Measurements from ENCODE around the gene CDC25B. TPM values are rescaled to one million over a fixed set of nuclear protein-coding genes. Genes with fewer than 3 reads are reported as not detected.

The CDC25B gene
- total and polyA plus RNA-seq, 2 of the 13 experiments (the other 11 are each of a cell fraction or from before 2014, with no cell fraction given) = 14.5 to 19.4 TPM

- TF ChIP-seq TCF7L2 (IDR thresholded peaks at IDR 0.05; ENCODE audit: low read depth, low read length) (no peak), ZBTB34 (CRISPR knock-in tag; IDR thresholded peaks at IDR 0.05) (no peak; the same call in 1 of the 2 replicates), POLR2AphosphoS5 (IDR thresholded peaks at IDR 0.05; ENCODE audit: low read depth, low read length) (no peak), EP300 (IDR thresholded peaks at IDR 0.05; ENCODE audit: low read depth in 2 of 2, low read length in 2 of 2) (no peak), EP300 (CRISPR knock-in tag; IDR thresholded peaks at IDR 0.05; ENCODE audit: borderline replicate concordance) (no peak), U2AF1 (optimal IDR thresholded peaks at IDR 0.05; ENCODE audit: low read depth, low read length) (no peak), ZNF512B (CRISPR knock-in tag; IDR thresholded peaks at IDR 0.05; ENCODE audit: borderline replicate concordance) (no peak), AGO1 (IDR thresholded peaks at IDR 0.05; ENCODE audit: low read depth, low read length, poor library complexity, severe bottlenecking) (peak; percentile 9), ZNF431 (CRISPR knock-in tag; IDR thresholded peaks at IDR 0.05; ENCODE audit: borderline replicate concordance, low read depth) (0 out of 2 replicates have a peak, but pooled peaks have one; percentile 45), ZNF160 (CRISPR knock-in tag; IDR thresholded peaks at IDR 0.05) (no peak), FOXP4 (CRISPR knock-in tag; IDR thresholded peaks at IDR 0.05) (no peak), KLF11 (CRISPR knock-in tag; IDR thresholded peaks at IDR 0.05) (no peak), ZNF225 (CRISPR knock-in tag; IDR thresholded peaks at IDR 0.05) (no peak), ZSCAN5A (CRISPR knock-in tag; IDR thresholded peaks at IDR 0.05; ENCODE audit: borderline replicate concordance) (no peak), SKI (IDR thresholded peaks at IDR 0.05; ENCODE audit: partially characterized antibody) (no peak), ZNF251 (CRISPR knock-in tag; IDR thresholded peaks at IDR 0.05) (no peak), THYN1 (CRISPR knock-in tag; IDR thresholded peaks at IDR 0.05; ENCODE audit: borderline replicate concordance, low read depth) (no peak), SALL1 (CRISPR knock-in tag; IDR thresholded peaks at IDR 0.05) (peak; percentile 67), ATAD3A (CRISPR knock-in tag; IDR thresholded peaks at IDR 0.05) (no peak), ARHGAP35 (CRISPR knock-in tag; IDR thresholded peaks at IDR 0.05; ENCODE audit: borderline replicate concordance) (0 out of 2 replicates have a peak, but pooled peaks have one; percentile 59)
These were observed 10.6 kb upstream of the CDC25B start (continued) for GRCh38 chr20:3785240-3786125.

Measured in HepG2 (cell line).